IPS-18c (cell line): ENCODE data around the gene LRRC1.

Experiments used
- H3K4me3 ChIP-seq: 2 replicates; pipeline ENCODE4 v1.7.0; 2013; ENCODE audit warnings: low read depth, mild to moderate bottlenecking, low read length, moderate library complexity; ENCODE audit not compliant: insufficient read depth
- H3K9me3 ChIP-seq: one replicate; pipeline ENCODE4 v1.6.1; 2013; ENCODE audit warnings: mild to moderate bottlenecking, low read length, moderate library complexity; ENCODE audit not compliant: control insufficient read depth, insufficient read depth

Gene LRRC1

GRCh38 chr6:53794720-53795339, at the start of gene LRRC1:
LRRC1 (plus strand) TSS chr6:53795005; CDS start chr6:53795257, 252 bp downstream.
- Histone ChIP-seq H3K9me3 (no peaks in the 10 kb centered on the region), H3K4me3 (peak within 1 kb of the TSS; percentile 91)

DNA sequence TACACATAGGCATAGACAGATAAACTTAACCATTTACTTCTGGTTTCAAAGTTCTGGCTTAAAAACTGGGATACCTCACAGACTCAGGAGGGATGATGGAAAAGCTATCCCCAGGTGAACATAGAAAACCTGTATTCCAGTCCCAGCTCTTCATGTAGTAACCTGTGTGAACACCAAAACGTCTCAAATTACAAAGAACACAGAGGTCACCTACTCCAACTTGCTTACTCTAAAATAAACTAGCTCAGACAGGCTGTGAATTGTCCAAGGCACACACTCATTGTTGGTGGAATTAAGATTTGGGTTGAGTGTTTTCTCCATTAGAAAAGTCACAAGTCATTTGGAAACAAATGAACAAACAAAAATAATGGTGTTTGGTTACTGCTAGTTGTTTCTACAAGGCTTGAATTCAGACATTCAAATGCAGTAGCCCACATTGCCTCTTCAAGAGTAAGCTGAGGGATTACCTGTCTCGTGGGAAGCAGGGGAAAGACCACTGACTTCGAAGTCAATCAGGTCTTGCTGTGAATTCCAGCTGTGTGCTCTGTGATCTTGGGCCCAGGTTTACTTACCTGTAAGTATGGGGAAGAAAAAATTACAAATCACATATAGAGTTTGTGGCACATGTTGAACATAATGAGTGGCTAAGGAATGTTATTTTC, 48.2 kb upstream of the LRRC1 start:
- H3K9me3 ChIP-seq, result no peaks in the 10 kb centered on the region
- no peak overlapping the region for H3K4me3 ChIP-seq

DNA sequence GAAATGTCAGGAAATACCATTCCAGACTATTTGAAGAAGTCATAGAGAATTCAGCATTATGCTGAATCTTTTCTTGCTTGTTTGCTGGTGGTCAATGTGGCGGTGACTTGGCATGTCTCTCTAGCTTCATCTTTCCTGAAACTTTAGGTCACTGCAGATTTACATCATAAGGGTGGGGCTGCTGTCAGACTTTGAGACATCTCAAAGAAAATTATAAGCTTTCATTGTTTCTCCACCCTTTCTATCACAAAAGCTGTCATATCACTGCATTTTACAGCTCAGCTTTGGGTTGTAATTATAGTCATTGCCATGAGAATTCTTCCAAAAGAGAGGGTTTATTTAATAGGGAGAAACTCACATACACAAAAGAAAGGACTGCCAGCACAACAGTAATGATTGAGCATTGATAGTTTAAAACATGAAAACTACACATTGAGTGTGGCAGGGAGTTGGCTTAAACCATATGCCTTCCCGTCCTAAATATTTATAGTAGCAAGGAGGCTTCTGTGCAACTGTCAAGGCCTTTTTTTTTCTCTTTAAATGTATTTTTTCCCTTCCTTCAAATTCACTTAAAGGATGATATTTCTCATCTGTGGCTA, 44.7 kb upstream of the LRRC1 start:
- H3K4me3 ChIP-seq, result no peak overlapping the region

DNA sequence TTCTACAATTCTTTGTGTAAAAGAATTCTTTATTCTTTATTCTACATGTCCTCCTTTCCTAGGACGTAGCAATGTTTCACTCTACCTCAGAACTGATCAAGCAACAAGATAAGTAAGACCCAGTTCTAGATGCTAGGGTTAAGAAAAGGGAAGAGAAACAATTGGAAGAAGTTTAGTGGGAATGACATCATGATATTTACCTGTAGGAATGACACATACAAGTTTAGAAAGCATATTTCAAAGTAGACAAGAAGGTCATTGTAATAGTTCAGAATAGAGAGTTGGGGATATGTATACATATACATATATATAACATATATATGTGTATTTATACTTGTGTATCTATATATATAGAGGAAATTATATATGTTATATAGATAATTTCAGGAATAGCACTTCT, 43.4 kb upstream of the LRRC1 start:
- Histone ChIP-seq H3K9me3 (no peaks in the 10 kb centered on the region), H3K4me3 (no peak overlapping the region)

More for the DNA sequence above, 44.7 kb upstream of the LRRC1 start:
- no peaks in the 10 kb centered on the region for H3K9me3 ChIP-seq

DNA sequence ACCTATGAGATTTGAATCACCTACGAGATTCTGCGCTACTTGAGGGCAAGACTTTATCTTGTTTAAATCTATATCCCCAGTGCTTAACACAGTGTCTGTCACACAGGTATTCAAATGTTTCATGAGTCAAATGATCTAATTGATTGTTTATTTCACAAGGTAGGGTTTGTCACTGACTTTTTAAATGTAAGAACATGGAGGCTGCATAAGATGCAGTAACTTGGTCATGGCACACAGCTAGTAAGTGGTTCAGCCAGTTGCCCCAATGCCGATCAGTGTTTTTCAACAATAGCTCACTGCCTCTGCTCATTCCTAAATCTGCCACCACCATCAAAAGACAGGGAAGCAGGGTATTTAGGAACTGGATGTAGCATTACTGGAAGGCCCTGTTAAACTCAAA, 42.4 kb upstream of the LRRC1 start:
- H3K4me3 ChIP-seq, result no peak overlapping the region

GRCh38 chr6:53752856-53753255, 41.9 kb upstream of the LRRC1 start:
- Histone ChIP-seq H3K9me3 (no peaks in the 10 kb centered on the region), H3K4me3 (no peak overlapping the region)

More for the DNA sequence above, 42.4 kb upstream of the LRRC1 start:
- no peaks in the 10 kb centered on the region for H3K9me3 ChIP-seq

DNA sequence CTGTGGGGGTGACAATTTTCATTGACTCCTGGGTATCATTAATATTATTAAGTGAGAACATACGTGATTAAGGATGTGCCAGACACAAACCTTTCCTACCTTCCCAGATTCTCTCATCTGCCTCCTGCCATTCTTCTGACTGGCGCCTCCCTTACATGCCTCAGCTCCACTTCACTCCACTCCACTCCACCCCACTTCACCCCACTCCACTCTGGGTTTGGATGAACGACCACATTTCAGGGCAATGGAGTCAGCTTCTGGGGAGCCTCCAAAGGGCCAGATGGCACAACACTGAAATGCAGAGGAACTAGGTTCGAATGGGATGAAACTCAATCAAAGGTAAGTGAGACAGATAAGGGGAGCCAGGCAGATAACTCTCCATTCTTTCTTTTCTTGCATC, 40.5 kb upstream of the LRRC1 start:
- H3K4me3 ChIP-seq, result no peak overlapping the region
- no peaks in the 10 kb centered on the region for H3K9me3 ChIP-seq

DNA sequence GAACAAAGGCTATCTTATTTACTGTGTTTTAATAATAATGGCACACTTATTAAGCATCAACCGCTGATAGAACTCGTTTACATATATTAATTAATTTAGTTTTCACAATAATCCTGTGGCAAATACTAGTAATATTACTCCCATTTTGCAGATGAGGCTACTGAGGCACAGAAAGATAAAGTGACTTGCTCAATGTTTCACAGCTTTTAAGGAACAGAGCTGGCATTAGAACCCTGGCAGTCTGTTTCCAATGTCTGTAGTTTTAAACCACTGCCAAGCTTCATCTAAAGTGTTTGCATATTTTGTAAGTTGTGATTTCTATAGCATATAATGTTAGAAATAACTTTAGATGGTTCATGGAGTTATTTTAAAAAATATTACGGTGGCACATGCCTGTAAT, 38.4 kb upstream of the LRRC1 start:
- H3K9me3 ChIP-seq, result no peaks in the 10 kb centered on the region
- H3K4me3 ChIP-seq, result no peak overlapping the region

- H3K9me3 ChIP-seq, result no peaks in the 10 kb centered on the region
Observed at GRCh38 chr6:53758496-53758895, 36.3 kb upstream of the LRRC1 start.

DNA sequence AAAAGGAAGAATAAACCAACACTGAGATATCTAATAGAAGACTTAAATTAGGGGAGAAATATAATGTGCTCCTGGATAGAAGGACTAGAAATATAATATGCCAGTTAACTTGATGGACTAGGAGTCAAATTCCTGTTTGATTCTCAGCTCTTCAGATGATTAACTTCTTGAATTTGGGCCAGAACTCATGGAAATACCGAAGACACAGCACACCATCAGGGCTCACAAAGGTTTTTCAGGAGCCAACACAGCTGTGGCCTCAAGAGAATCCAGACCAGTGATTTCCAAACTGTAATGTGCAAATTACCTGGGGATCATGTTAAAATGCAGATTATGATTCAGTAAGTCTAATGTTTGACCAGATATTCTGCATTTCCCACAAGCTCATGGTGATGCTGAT, 33.8 kb upstream of the LRRC1 start:
- Histone ChIP-seq H3K9me3 (no peaks in the 10 kb centered on the region), H3K4me3 (no peak overlapping the region)

More at GRCh38 chr6:53758496-53758895, 36.3 kb upstream of the LRRC1 start:
- H3K4me3 ChIP-seq, result no peak overlapping the region

DNA sequence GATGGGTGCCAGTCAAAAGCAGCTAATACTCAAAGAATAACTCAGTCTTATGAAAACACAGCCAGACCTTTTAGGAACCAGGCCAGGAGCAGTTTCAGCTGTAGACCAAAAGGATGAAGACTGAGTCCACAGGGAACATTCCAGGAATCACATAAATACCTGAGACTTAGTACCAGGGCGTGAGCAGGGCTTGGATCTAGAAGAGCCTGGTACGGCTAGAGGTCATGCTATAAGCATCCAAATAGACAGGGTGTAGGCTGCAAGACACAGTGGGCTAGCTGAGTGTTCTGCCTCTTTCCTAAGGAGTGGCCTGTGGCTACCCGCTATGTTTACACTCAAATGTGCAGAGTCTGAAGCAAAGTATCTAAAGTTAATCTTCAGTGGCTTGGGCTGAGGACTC, 29.5 kb upstream of the LRRC1 start:
- H3K9me3 ChIP-seq, result no peaks in the 10 kb centered on the region
- H3K4me3 ChIP-seq, result no peak overlapping the region

DNA sequence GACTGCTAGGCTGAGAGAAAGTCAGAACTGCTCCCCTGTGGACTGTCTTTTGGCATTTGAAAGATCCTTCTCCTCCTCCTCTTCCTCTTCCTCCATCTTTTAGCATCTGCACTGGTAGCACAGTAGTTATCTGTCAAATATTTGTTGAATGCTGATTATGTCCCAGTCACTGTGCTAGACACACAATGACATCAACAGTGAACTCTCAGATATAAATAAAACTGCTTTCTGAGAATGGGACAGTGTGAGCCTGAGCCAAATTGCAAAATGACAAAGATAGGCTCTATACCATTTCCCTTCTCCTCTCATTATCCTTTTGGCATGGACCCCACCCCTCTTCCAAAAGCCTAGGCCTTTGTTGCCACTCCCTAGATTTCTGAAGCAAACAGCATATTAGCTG, 27.9 kb upstream of the LRRC1 start:
- Histone ChIP-seq H3K9me3 (no peaks in the 10 kb centered on the region), H3K4me3 (no peak overlapping the region)

DNA sequence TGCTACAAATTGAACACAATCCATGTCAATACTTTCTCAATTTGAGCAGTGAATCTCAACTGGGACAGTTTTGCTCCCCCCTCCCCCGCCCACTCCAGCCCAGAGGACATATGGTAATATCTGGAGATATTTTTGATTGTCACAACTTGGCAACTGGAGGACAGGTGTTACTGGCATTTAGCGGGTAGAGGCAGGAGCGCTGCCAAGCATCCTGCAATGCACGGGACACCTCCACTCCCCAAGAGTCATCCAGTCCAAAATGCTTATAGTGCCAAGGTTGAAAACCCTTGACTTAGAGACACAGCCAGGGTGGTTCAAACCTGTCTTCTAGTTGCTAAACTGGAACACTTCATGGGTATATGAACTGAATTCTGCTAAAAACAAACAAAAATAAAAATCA, 26.9 kb upstream of the LRRC1 start:
- Histone ChIP-seq H3K9me3 (no peaks in the 10 kb centered on the region), H3K4me3 (no peak overlapping the region)

GRCh38 chr6:53768636-53769035, 26.2 kb upstream of the LRRC1 start:
- no peak overlapping the region for H3K4me3 ChIP-seq
- peaks cover 2% of the 10 kb centered on the region for H3K9me3 ChIP-seq

DNA sequence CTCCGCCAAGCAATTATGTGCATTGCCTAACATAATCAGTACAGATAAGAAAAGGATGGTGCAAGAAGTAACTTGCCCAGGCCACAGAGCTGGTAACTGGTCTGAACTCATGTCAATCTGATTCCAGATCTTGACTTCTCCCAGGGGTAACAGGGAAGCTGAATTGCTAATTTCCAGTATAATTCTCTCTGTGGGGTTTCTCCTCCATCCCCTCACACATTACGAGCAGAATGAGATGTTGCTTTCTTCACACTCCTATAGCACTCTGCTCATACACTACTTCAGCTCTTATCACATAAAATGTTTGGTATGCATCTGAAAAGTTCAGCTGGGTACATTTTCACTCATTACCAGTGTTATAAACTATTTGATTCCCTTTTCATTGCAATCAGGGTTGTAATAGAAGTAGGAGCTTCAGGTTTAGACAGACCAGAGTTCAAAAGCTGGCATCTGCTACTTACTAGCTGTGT, 24.0 kb upstream of the LRRC1 start:
- no peak overlapping the region for H3K4me3 ChIP-seq
- peaks cover 6% of the 10 kb centered on the region for H3K9me3 ChIP-seq

DNA sequence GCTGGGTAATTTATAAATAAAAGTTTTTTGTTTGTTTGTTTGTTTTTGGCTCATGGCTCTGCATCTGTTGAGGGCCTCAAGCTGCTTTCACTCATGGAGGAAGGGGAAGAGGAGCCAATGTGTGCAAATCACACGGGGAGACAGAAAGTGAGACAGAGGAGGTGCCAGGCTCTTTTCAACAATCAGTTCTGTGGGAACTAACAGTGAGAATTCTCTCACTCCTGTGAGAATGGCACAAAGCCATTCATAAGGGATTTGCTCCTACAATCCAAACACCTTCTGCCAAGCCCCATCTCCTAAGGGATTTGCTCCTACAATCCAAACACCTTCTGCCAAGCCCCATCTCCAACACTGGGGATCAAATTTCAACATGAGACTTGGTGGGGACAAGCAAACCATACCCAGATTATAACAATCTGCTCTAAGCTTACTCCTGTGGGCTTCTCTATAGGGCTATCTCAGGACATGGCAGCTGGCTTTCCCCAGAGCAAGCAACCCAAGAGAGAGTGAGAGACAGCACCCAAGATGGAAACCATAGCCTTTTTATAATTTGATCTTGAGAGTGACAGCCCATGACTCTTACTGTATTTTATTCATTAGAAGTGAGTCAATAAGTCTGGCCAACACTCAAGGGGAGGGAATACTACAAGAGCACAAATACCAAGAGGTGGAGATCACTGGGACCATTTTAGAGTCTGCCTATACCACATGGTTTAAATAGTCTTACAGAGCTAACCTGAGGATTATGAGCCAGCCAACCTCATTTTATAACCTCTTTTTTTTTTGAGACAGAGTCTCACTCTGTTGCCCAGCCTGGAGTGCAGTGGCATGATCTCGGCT, 22.8 kb upstream of the LRRC1 start:
- H3K4me3 ChIP-seq, result no peak overlapping the region
- peaks cover 6% of the 10 kb centered on the region for H3K9me3 ChIP-seq

- H3K4me3 ChIP-seq, result no peak overlapping the region
- peaks cover 6% of the 10 kb centered on the region for H3K9me3 ChIP-seq
Observed at GRCh38 chr6:53773044-53773696, 21.6 kb upstream of the LRRC1 start.
